Peyer's patch (tissue), 4 donors: ENCODE measurements around the gene SLC38A11. TPM values are rescaled to one million over a fixed set of nuclear protein-coding genes. Genes with fewer than 3 reads are reported as not detected.
"Not testable (repeated sequence)": the region's sequence is repeated elsewhere in the genome, so short reads cannot be mapped to it uniquely, and the experiment has no call there.

Experiments used
- DNase-seq, 3 donors: peaks; one replicate each; pipeline ENCODE4 v3.0.0-alpha.2; 2017 to 2019
- H3K27ac ChIP-seq, 4 donors: fragments of 200-600 bp; sonication (generic); one replicate each; pipeline ENCODE4 v1.5.1; 2016 to 2019
- H3K27me3 ChIP-seq, 2 donors: fragments of 200-600 bp; sonication (generic); one replicate each; pipeline ENCODE4 v1.5.1; 2019
- H3K36me3 ChIP-seq, 3 donors: fragments of 200-600 bp; sonication (generic); one replicate each; pipeline ENCODE4 v1.5.1; 2016 to 2019
- H3K4me1 ChIP-seq, 4 donors: fragments of 200-600 bp; sonication (generic); one replicate each; pipeline ENCODE4 v1.5.1; 2016 to 2019
- H3K4me3 ChIP-seq, 4 donors: fragments of 200-600 bp; sonication (generic); 1 replicate in 3 of 4; 2 replicates in 1 of 4; pipeline ENCODE4 v1.5.1; 2016 to 2019; ENCODE audit warnings: mild to moderate bottlenecking in 1 of 4
- H3K9me3 ChIP-seq, 4 donors: fragments of 200-600 bp; sonication (generic); one replicate each; pipeline ENCODE4 v1.5.1; 2016 to 2019; ENCODE audit warnings: mild to moderate bottlenecking in 1 of 4
- CTCF ChIP-seq, 6 experiments: fragments of 450-650 bp in 4 of 6; fragments of 200-600 bp in 2 of 6; sonication (generic) in 1 of 6; IDR thresholded peaks; one replicate each; pipeline ENCODE4 v1.5.1; 2017 to 2019; ENCODE audit warnings: antibody characterized with exemption in 6 of 6, mild to moderate bottlenecking in 3 of 6, moderate library complexity in 1 of 6
- POLR2A ChIP-seq, 2 donors: fragments of 450-650 bp; IDR thresholded peaks; one replicate each; pipeline ENCODE4 v1.5.1; 2017; ENCODE audit warnings: antibody characterized with exemption in 2 of 2, mild to moderate bottlenecking in 2 of 2, moderate library complexity in 2 of 2
- total RNA-seq, 4 donors: library from RNA; depleted of rRNA; stranded (reverse); fragments of >200 nt; gene quantifications; one replicate each; pipeline ENCODE4 v1.1.0, GENCODE V29; 2016

SLC38A11 gene
- total RNA-seq, 4 donors from 2014 or later: 3.2 to 13.1 (median 7.0) TPM; not detected in 1

DNA sequence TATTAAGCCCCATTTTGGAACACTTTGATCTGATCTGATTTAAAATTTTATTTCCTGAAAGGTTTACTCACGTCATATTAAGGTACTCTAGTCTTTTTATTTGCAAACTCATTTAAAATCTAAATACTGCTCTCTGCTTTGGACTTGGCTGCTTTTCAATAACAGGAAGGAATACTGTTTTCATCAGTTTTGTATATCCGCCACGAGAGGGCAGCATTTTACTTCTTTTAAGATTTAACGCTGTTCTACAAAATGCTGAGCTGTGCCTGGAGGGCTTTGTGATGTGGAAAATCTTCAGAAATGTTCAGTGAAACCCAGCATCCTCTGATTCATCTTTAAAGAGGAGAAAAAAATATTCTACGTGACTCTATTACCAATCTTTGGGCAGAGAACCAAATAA is 37.5 kb upstream of the SLC38A11 start:
- H3K4me3 ChIP-seq: no peak overlapping the region
- peaks cover 0 to 3% (median 0%) of the 10 kb centered on the region in 4 donors for H3K4me1 ChIP-seq
- H3K27ac ChIP-seq: peak overlapping the region in 1 of 4 donors; percentile 79
- H3K9me3 ChIP-seq: no peaks in the 10 kb centered on the region
- TF ChIP-seq POLR2A (IDR thresholded peaks at IDR 0.05) (no peak), CTCF (IDR thresholded peaks at IDR 0.05) (peak in 5 of 6 experiments; percentile 18 to 69 (median 54))
- peak in 2 of 3 donors; percentile 38 to 74 for DNase-seq
- H3K36me3 ChIP-seq: no peaks in the 10 kb centered on the region
- no peaks in the 10 kb centered on the region for H3K27me3 ChIP-seq

GRCh38 chr2:164992093-164992454 is 36.7 kb upstream of the SLC38A11 start:
- peak overlapping the region in 3 of 4 donors; percentile 21 to 79 (median 46) for H3K27ac ChIP-seq
- DNase-seq, H3K27me3 ChIP-seq, H3K9me3 ChIP-seq, H3K4me1 ChIP-seq, H3K36me3 ChIP-seq, H3K4me3 ChIP-seq: not testable (repeated sequence)

DNA sequence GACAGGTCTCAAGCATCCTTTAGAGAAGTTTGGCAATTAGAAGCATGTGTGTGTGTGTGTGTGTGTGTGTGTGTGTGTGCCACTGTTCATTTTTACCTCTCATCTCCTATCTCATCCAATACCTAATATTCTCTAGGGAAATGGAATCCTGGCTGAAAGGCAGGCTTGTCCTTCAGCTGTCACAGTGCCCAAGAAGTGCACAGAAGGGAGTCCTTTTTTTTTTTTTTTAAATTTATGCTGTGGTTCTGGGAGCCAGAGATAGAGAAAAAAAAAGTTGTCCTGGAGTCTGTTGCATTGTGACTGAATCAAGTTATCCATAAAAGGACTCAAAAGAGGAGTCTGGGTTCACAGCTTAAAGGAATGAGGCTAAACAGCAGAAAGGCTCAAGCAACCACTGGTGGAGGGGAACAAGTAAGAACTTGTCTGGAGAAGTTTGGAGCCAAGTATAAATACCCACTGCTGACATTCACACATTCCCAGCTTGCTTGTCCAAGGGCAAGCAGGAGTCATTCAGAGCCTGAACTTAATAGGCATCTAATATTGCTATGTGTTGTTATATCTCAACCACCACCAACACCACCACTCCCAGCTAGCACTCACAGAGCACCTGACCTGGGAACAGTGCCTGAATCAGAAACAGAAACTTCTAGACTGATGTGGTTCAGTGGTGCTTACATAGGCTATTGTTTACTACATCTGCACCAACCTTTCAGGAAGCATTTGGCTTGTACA is 36.2 kb upstream of the SLC38A11 start:
- H3K9me3 ChIP-seq, H3K4me3 ChIP-seq, H3K4me1 ChIP-seq, H3K36me3 ChIP-seq, H3K27me3 ChIP-seq: not testable (repeated sequence)
- peak overlapping the region in 3 of 4 donors; percentile 21 to 79 (median 46) for H3K27ac ChIP-seq
- peak in 2 of 3 donors; percentile 60 to 66 for DNase-seq

- H3K27me3 ChIP-seq, H3K4me1 ChIP-seq, H3K9me3 ChIP-seq, H3K36me3 ChIP-seq, DNase-seq, H3K4me3 ChIP-seq: not testable (repeated sequence)
- peak overlapping the region in 1 of 4 donors; percentile 38 for H3K27ac ChIP-seq
Observed at GRCh38 chr2:164990953-164991352, 35.6 kb upstream of the SLC38A11 start.

DNA sequence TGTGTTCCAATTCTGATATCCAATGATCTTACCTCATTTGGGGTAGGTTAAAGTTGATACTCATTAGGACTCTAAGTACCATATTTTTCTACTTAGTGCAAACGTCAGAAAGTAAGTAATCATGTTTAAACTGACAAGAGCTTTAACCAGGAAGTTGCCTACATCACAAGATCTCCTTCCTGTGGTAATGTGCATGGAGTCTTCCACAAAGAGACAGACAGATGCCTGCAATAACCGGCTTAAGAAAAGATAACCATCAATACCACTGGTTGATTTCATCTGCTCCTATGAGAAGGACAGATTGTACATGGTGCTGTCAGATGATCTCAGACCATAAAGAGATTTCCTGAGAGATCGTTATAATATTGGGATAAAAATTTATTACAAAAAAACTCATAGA is 33.5 kb upstream of the SLC38A11 start:
- not testable (repeated sequence) for H3K36me3 ChIP-seq, H3K4me3 ChIP-seq, H3K4me1 ChIP-seq, H3K27ac ChIP-seq, DNase-seq, H3K9me3 ChIP-seq, H3K27me3 ChIP-seq

DNA sequence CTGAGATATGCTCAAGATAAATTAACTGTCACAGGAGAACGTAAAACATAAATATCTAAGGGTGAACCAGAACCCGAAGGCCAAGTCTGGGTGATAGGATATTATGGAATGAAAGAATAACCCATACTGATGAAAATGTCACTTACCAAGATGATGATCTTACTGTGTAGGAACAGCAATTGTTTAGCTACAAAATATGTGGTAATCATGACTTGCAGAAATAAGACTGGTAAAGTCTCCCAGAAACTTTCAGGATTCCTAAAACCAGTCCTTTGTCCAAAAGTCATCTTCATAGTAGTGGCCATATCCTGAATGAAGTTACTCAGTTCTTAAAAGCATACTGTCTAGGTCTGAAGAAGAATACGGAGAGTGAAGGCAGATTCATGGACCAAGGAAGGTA is 30.7 kb upstream of the SLC38A11 start:
- H3K4me1 ChIP-seq, H3K4me3 ChIP-seq, H3K27ac ChIP-seq, H3K9me3 ChIP-seq, DNase-seq, H3K36me3 ChIP-seq, H3K27me3 ChIP-seq: not testable (repeated sequence)

DNA sequence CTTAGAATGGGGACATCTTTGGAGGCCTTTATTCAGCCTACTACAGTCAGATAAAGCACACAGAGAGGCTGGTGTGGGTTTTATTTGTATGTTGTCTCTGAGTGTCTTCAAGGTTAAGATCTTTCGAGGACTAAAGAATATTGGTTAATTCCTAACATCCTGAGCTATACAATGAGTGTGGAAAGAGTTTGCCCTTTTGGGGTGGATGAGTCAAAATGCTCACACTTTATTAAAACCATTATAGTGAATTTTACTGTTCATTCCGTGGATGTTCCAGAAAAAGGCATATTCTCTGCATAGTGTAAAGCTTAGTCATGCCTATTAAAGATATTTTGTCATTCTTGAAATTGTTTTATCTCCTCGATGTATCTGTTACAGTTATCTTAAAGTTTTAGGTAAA is 29.1 kb upstream of the SLC38A11 start:
- H3K27ac ChIP-seq: no peak overlapping the region
- H3K4me3 ChIP-seq: no peak overlapping the region
- H3K27me3 ChIP-seq: no peaks in the 10 kb centered on the region
- TF ChIP-seq POLR2A (IDR thresholded peaks at IDR 0.05): no peak
- no peaks in the 10 kb centered on the region for H3K9me3 ChIP-seq
- no peaks in the 10 kb centered on the region for H3K4me1 ChIP-seq
- no peak for DNase-seq
- no peaks in the 10 kb centered on the region for H3K36me3 ChIP-seq

GRCh38 chr2:164981217-164981990 is 26.1 kb upstream of the SLC38A11 start:
- Histone ChIP-seq H3K36me3 (no peaks in the 10 kb centered on the region), H3K4me1 (no peaks in the 10 kb centered on the region), H3K27me3 (no peaks in the 10 kb centered on the region), H3K27ac (no peak overlapping the region), H3K9me3 (no peaks in the 10 kb centered on the region), H3K4me3 (no peak overlapping the region)
- no peak for TF ChIP-seq POLR2A (IDR thresholded peaks at IDR 0.05)
- no peak for DNase-seq

DNA sequence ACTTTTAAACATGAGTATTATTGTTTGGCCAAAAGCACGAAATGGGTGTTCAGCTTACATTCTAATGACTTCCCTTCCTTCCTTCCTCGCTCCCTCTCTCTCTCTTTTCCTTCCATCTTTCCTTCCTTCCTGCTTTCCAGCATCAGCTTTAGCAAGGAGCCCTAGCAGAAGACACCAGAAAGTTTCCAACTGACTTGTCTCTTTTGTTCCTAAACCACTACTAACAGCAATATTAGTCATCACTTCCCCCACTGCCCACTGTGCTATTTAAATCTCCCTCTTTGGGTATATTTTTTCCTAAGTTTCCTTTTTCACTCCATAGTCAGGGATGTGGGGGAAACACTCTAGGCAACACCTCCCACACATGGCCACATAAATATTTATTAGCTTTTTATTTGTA is 25.4 kb upstream of the SLC38A11 start:
- H3K4me3 ChIP-seq, H3K4me1 ChIP-seq, H3K9me3 ChIP-seq, H3K36me3 ChIP-seq, H3K27me3 ChIP-seq, H3K27ac ChIP-seq, DNase-seq: not testable (repeated sequence)

DNA sequence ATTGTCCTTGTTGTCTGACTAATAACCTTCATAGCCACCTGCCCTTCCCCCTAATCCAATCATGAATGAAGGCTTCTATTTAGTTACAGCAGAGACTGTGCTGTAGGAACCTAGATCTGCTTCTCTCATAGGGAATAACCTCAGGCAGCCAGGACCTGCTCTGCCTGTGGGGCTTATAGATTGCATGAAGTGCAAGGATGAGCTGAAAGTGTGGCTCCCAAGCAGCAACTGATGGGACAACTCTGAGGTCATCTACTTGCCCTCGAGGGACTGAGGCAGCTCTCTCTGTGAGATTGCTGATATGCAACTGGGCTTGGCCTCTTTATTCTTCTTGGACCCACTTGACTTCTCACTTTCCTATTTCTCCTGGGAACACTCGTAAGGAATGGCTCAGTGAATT is 23.8 kb upstream of the SLC38A11 start:
- TF ChIP-seq CTCF (IDR thresholded peaks at IDR 0.05) (no peak), POLR2A (IDR thresholded peaks at IDR 0.05) (no peak)
- no peak for DNase-seq
- H3K27ac ChIP-seq: no peak overlapping the region
- H3K27me3 ChIP-seq: no peaks in the 10 kb centered on the region
- no peaks in the 10 kb centered on the region for H3K9me3 ChIP-seq
- H3K4me3 ChIP-seq: no peak overlapping the region
- H3K36me3 ChIP-seq: no peaks in the 10 kb centered on the region
- H3K4me1 ChIP-seq: no peaks in the 10 kb centered on the region

- not testable (repeated sequence) for H3K4me1 ChIP-seq, H3K27me3 ChIP-seq, H3K4me3 ChIP-seq, H3K9me3 ChIP-seq, H3K36me3 ChIP-seq, H3K27ac ChIP-seq, DNase-seq
Observed at GRCh38 chr2:164976875-164977470, 21.6 kb upstream of the SLC38A11 start.
